Nucleus accumbens (tissue), 56 donors: Measurements from ENCODE around the gene RRP8.

Source experiments
- DNase-seq, 56 donors: peaks; one replicate each; lab custom pipeline; 2025; lab: John Stamatoyannopoulos, UW

The RRP8 gene

DNA sequence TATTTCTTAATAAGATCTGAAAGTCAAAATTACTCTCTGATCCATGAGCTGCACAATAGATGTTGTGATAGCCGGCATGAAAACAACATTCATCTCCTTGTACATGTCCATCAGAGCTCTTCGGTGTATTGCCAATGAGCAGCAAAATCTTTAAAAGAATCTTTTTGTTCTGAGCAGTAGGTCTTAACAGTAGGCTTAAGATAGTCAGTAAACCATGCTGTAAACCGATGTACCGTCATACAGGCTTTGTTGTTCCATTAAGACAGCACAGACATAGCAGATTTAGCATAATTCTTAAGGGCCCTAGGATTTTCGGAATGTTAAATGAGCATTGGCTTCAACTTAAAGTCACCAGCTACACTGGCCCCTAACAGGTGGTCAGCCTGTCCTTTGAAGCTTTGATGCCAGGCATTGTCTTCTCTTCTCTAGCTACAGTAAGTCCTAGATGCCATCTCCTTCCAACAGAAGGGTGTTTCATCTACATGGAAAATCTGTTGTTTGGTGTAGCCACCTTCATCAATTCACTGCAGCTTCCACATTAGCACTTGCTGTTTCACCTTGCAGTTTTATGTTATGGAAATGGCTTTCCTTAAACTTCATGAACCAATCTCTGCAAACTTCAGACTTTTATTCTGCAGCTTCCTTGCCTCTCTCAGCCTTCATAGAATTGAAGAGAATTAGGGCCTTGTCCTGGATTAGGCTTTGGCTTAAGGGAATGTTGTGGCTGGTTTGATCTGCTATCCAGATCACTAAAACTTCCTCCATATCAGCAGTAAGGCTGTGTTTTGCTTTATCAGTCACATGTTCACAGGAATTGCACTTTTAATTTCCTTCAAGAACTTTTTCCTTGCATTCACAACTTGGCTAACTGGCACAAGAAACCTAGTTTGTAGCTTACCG, 28.4 kb downstream of the RRP8 start:
- DNase-seq = no peak

GRCh38 chr11:6572215-6572614, 31.2 kb downstream of the RRP8 start:
- no peak for DNase-seq

- no peak for DNase-seq
These were observed 31.9 kb downstream of the RRP8 start for GRCh38 chr11:6571434-6572008.

GRCh38 chr11:6570691-6571427, 32.6 kb downstream of the RRP8 start:
- DNase-seq = no peak

DNA sequence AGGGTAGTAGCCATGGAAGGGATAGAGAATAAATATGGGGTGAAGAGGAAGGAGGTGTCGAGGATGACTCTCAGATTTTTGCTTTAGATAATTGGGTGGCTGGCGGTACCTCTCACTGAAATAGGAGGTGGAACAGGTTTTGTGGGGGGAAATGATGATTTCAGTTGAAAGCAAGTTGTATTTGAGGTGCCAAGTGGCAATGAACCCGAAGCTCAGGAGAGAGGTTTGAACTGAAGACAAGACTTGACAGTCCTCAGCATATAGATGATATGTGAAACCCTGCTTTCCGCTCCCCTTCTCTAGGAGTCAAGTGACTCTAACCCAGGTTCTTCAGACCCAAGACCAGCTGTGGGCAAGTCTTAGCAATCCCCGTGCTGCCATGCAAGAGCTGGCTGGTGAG, 33.7 kb downstream of the RRP8 start:
- DNase-seq = no peak

DNA sequence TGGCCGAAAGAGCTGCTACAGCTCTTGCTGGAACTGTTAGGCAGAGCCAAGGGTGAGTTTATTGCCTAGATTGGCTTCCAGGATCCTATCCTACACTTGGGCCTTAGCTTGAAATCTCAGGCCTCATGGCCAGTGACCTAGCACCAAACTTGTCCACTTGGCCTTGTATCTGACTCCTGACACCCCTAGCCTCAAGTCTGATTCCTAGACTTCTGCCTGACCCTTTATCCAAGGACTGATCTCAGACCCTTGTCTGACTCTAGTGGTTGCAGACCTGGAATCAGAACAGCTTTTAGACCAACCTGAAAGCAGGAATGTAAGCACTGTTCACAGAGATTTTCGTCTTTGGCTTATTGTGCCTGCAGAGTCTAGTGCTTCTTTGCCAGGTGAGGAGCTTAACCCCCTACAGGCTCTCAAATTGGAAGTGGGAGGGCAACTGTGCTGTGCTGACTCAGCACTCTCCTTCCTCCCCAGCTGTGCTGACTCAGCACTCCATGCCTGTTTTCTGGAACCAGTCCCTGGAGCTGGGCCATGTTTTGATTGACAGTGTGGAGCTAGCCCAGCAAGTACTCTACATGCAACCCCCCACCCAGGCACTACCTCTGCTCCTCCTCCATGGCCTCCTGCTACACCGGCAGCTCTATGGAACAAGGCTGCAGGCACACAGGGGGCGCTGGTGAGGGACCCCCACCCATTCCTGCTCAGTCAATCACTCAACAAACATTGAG, 35.1 kb downstream of the RRP8 start:
- DNase-seq = peak in 25 of 56 donors; percentile 17 to 61 (median 49)

GRCh38 chr11:6567371-6567745, 36.1 kb downstream of the RRP8 start:
- DNase-seq = no peak

GRCh38 chr11:6566704-6567370, 36.6 kb downstream of the RRP8 start:
- peak in 4 of 56 donors; percentile 38 to 42 (median 39) for DNase-seq

- DNase-seq = no peak
These were observed 37.3 kb downstream of the RRP8 start for GRCh38 chr11:6565988-6566703.

DNA sequence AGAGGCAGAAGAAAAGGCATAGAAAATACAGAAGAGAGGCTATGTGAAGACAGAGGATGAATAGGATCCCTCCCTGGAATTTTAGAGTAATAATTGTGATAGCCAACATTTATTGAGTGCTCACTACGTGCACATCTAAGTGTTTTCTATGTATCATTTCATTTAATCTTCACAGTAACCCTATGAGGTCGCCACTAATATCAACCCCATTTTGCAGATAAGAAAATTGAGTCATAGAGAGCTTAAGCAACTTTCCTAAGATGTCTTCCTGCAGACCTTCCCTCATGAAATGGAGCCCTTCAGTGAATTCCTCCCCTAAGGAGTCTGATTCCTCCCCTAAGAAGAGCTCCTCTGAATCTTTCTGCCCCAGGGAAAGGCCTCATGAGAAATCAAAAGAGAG, 38.1 kb downstream of the RRP8 start:
- no peak for DNase-seq

- DNase-seq = no peak
These were observed 39.7 kb downstream of the RRP8 start for GRCh38 chr11:6563667-6564066.

- DNase-seq = no peak
These were observed 40.2 kb downstream of the RRP8 start for GRCh38 chr11:6563121-6563619.

GRCh38 chr11:6561288-6561687, 42.1 kb downstream of the RRP8 start:
- no peak for DNase-seq

- DNase-seq = no peak
These were observed 44.0 kb downstream of the RRP8 start for GRCh38 chr11:6559369-6559768.

DNA sequence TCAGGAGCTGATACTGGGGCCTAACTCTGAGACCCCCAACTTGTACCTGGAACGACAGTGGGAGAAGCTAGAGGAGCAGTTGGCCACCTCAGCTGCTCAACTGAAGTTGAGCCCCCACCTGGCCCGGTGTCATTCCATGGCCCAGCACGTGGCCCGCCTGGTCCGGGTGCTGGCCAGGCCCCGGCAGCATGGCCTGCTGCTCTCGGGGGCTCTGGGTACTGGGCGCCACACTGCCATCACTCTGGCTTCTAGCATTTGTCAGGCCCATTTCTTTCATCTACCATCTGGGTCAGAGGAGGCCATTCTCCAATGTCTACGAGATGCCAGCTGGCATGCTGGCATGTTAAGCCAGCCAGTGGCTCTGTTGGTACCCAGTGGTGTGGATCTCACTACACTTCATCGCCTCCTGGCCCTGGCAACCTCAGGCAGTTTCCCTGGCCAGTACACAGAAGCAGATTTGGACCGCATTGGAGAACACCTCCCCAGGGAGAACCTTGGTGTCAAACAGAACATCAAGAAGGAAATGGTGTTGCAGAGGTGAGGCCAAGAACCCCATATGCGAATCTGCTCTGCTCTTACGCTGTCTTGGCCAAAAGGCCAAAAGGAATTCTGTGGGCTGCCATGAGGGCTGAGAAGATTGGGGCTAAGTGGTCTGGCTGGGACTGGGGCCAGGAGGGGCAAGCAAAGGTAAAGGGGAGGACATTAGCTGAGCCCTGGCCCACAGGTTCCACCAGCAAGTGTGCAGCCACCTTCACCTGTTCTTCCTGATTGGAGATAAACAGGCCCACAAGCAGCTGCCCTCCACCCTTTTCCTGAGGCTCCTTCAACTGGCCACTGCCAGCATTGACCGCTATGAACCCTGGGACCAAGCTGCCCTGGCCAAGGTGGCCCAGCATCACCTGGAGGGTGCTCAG, 45.4 kb downstream of the RRP8 start:
- no peak for DNase-seq

DNA sequence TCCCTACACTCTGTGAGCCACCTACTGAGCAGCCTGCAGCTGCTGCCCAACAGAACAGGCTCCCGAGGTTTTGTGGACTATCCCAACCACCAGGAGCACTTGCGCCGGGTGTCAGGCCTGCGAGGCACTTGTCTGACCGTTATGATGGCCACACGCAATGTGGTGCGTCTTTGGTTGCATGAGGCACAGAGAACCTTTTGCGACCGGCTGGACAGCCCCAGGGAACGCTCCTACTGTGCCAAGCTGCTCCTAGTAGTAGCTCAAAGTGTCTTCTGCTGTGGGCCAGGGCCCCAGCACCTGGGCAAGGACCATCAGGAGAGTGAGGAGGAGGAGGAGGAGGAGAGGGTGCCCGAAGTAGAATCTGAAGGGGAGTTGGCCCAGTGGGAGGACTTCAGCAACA, 46.4 kb downstream of the RRP8 start:
- no peak for DNase-seq

DNA sequence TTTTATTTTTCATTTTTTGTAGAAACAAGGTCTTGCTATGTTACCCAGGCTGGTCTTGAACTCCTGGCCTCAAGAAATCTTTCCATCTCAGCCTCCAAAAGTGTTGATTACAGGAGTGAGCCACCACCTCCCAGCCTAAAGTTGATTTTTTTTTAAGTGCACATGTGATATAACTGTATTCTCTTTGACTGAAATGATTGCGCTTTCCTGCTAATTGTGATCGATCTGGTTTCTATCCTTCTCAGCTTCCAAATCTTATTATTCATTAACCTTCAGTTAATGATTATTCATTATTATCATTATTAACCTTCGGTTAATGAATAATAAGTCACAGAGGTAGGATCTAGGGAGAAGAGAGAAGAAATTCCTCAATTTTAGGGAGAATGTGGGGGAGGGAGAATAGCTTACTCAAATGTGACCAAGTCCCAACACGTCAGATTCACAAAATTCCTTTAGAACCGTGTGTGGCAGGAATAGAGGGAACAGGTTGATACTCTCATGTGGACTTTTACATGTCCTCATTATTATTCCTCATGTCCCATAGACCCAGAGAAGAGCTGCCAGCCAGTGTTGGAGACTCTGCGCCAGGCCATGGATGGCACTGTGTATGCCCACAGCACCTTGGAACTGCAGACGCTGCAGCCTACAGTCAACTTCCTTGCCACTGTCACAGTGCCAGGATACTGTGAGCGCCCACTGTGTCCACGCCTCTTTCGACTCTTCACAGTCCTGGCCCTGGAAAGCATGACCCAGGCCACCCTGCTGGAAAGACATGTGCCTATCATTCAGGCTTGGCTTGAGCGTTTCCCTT, 47.1 kb downstream of the RRP8 start:
- DNase-seq = no peak
